WTC11 (cell line): Measurements from ENCODE around the gene SCD5.

Source experiments
- AR ChIP-seq: fragments of 250-450 bp; sonication (Bioruptor Pico); IDR thresholded peaks from 2 replicates; pipeline ENCODE4 v1.9.0; 2021; ENCODE audit warnings: mild to moderate bottlenecking
- ATF1 ChIP-seq: sonication (generic); formaldehyde crosslinking; IDR thresholded peaks from 2 replicates; pipeline ENCODE4 v1.8.1; 2023; ENCODE audit warnings: mild to moderate bottlenecking, moderate library complexity, missing genetic modification reagents
- ATF3 ChIP-seq: sonication (generic); formaldehyde crosslinking; conservative IDR thresholded peaks from 2 replicates; pipeline ENCODE4 v1.8.1; 2022; ENCODE audit warnings: mild to moderate bottlenecking, missing genetic modification reagents
- CTCF ChIP-seq: fragments of 200-600 bp; IDR thresholded peaks from 2 replicates; pipeline ENCODE4 v1.8.0; 2022; ENCODE audit warnings: antibody characterized with exemption
- EMX1 ChIP-seq: fragments of 250-450 bp; sonication (Bioruptor Pico); IDR thresholded peaks from 2 replicates; pipeline ENCODE4 v1.8.0; 2021; ENCODE audit warnings: mild to moderate bottlenecking
- MAX ChIP-seq: sonication (generic); formaldehyde crosslinking; IDR thresholded peaks from 2 replicates; pipeline ENCODE4 v1.8.0; 2022; ENCODE audit warnings: mild to moderate bottlenecking, missing genetic modification reagents
- NFYB ChIP-seq: sonication (generic); formaldehyde crosslinking; conservative IDR thresholded peaks from 2 replicates; pipeline ENCODE4 v1.8.0; 2022; ENCODE audit warnings: low read depth, missing genetic modification reagents
- NR1H2 ChIP-seq: sonication (generic); formaldehyde crosslinking; IDR thresholded peaks from 2 replicates; pipeline ENCODE4 v1.9.0; 2021; ENCODE audit warnings: mild to moderate bottlenecking, moderate library complexity, missing genetic modification reagents
- SOX15 ChIP-seq: fragments of 250-450 bp; sonication (Bioruptor Pico); IDR thresholded peaks from 2 replicates; pipeline ENCODE4 v1.9.0; 2021; ENCODE audit warnings: mild to moderate bottlenecking
- SP1 ChIP-seq: sonication (generic); formaldehyde crosslinking; conservative IDR thresholded peaks from 2 replicates; pipeline ENCODE4 v1.8.1; 2022; ENCODE audit warnings: missing genetic modification reagents

GRCh38 chr4:82638479-82638878, 160.1 kb downstream of the SCD5 start:
- TF ChIP-seq NFYB (no peak), MAX (CRISPR knock-in tag) (no peak), ATF3 (no peak), CTCF (no peak), SP1 (CRISPR knock-in tag) (no peak), AR (CRISPR knock-in tag) (no peak), NR1H2 (CRISPR knock-in tag) (no peak), EMX1 (CRISPR knock-in tag) (no peak), SOX15 (CRISPR knock-in tag) (no peak), ATF1 (no peak)
